ENCODE measurements around the gene ARFGAP3.

- TF ChIP-seq POLR2A (IDR thresholded peaks at IDR 0.05; ENCODE audit: low read depth, low read length) = no peak
- no peak for TF ChIP-seq POU2F2 (IDR thresholded peaks at IDR 0.05; ENCODE audit: low read depth, low read length)
- TF ChIP-seq PAX5 (IDR thresholded peaks at IDR 0.05; ENCODE audit: insufficient read depth, low read length, severe bottlenecking) = no peak
- TF ChIP-seq POLR2AphosphoS5 (IDR thresholded peaks at IDR 0.05; ENCODE audit: low read depth, low read length) = no peak
- no peak for TF ChIP-seq TAF1 (IDR thresholded peaks at IDR 0.05; ENCODE audit: low read depth, low read length)
- TF ChIP-seq SPI1 (IDR thresholded peaks at IDR 0.05; ENCODE audit: low read depth, low read length) = no peak
Measured at GRCh38 chr22:42754658-42755057, 102.4 kb downstream of the ARFGAP3 start.

Measured in GM12891 (cell line).